Activated T-cell treated with anti-CD3 and anti-CD28 coated beads for 24 hours (primary cell): ENCODE data around the gene TNS4.

ENCODE experiments used
- DNase-seq: peaks from one replicate; pipeline ENCODE4 v3.0.0-alpha.2; 2020; ENCODE audit warnings: low read depth

Gene TNS4

DNA sequence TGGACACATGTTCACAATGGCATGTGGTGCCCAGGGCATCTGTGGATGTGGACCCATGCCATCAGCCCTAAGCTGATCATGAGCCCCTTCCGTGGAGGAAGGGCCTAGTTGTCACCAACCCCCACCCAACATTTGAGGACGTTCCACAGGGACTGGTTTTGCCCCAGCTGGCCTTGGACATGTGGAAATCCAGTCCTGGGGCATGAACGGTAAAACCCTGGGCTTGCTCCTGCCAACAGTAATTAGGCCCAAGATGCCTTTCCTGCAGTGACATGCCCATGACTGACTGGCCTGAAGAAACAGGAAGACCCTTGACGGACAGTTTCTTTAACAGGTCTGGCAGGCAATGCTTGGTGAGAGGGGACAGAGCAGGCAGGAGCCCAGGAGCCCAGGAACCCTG lies 7.7 kb downstream of the TNS4 start:
- DNase-seq = no peak

DNA sequence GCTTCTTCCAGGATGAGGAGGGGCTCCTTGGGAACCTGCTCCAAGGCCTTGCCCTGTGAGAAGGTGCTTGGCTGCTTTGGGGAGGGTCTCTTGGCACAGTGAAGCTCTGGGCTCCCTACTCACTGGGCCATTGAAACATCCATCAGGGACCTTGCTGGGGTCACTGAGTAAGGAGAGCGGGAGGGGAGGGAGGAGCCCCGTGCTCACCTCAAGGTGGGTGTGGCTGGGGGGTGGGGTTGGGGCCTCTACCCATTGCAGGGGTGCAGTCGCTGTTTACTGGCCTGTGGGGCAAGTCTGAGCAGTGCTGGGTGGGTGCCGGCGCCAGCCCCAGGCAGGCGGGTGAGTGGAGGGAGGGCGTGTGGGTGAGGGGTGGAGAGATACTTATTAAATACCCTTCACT lies 9.9 kb downstream of the TNS4 start:
- DNase-seq = no peak

DNA sequence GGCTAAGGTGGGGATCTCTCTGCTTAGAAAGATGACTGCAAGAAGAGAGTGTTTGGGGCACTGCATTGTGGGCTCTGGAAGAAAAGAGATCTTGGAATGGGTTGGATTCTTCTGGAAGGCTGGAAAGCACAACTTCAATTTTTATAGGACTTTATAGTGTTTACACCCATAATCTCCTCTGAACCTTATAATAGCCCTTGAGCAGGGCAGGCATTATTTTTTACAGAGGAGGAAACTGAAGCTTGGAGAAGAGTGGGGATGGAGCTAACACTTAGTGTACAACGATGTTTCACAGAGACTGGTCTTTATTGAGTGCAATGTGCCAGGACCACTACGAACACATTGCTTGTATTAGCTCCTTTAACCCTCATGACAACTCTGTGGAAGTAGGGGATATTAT lies 10.4 kb downstream of the TNS4 start:
- no peak for DNase-seq

DNA sequence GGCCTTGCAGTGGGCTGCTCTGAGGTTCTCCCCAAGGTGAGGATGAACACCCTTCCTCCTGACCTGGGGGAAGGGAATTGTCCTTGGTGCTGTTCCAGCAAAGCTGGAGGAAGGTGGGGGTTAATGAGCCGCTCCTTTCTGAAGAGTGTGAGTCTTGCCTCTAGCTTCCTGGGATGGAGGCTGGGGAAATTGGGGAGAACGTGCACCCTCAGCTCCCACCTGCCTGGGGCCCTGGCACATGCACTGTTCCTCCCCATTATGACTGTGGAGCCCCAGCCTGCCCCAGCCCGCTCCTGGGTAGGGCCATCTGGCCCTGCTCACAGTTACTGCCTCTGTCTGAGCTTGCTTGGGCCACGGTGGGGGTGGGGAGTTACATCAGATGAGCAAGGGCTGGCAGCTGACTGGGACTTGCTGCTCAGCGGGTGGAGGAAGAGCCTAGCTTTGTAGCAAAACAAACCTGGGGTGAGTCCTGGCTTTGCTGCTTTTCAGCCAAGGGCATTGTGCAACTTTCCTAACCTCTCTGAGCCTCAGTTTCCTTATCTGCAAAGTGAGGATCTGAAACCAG lies 11.1 kb downstream of the TNS4 start:
- DNase-seq = no peak

DNA sequence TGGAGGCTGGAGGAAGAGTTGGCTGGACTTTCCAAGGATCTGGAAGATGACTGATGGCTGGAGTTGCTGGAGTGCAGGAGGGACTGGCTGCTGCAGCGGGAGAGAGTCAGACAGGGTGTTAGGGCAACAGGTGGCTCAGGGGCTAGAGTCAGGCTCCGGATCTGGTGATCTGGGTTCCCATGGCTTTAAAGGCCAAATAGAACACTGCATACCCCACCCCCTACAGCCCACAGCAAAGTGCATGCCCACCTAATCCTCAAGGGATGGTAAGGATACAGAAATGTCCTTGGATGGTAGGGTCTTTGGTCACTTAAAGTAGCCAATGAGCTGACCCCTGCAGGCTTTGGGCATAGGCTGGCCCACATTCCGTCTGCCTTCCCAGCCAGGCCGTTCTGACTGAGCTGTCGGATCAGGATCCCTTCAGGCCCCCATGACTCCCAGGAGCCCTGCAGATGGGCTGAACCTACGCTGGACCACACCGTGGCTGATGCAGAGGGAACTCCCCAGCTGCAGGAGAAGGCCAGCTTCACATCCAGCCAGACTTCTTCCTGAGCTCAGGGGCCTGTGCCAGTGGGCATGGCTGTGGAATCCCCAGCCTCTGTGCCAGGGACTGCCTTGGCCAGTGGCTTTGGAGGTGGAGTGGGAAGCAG lies 13.9 kb downstream of the TNS4 start:
- DNase-seq = no peak

DNA sequence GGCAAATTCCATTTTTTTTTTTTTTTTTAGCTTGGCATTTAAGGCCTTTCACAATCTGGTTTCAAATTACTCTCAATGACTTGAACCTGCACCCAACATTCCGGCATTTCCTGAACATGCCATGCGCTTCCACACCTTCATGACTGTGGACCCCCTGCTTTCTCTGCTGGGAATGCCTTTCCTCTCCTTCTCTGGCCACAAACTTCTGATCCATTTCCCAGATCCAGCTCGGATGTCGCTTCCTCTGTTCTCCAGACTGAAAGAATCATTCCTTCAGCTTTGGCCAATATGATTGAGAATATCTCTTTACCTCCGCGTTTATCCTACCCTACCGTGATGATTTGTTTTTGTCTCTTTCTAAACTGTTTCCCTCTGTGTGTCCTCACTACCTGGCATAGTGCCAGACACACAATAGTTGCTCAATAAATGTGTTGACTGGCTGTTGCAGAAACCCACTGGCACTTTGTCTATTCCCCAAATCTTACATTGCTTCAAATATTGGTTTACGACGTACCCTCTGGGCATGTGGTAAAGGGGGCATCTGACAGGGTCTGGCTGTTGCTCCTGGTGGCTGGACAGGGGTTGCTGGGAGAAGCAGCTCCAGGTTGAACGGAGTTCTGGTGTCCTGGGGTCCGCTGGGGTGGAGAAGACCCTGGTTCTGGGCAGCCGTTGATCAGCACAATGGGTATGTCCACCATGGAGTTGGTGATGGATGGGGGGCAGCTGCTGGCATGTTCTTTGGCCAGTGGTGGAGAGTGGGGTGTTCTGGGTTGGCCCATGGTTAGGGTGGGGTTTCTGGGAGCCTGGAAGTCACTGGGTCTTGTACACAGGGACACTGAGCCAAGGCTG lies 14.7 kb downstream of the TNS4 start:
- no peak for DNase-seq

DNA sequence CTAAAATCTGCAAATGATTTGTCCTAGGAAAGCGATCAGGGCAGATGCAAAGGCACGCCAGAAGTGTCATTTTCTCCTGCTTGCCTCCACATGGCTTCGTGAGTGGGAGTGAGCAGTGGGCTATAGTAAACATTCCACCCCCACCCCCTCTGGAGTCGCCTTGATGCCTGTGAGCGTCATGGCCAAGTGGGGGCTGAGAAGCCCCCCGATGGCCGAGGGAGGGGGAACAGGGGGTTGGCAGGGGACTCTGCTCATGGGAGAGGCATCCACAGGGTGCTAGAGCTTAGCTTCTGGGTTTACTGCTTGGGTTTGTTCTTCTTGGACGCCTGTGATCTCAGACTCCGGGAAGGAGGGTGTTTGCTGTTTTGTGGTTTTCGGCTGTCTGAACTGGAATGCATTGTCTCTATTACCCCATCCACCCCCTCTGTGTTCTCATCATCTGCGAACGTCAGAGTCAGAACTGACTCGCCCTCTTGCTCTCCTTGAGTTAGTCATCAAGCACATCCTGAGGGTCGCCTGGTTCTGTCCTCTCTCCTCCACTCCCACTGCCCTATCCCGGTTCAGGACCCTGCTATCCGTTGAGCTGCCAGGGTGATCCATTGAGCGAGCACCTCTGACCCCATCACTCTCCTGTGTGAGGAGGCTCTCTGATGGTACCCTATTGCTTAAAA lies 15.4 kb downstream of the TNS4 start:
- no peak for DNase-seq

DNA sequence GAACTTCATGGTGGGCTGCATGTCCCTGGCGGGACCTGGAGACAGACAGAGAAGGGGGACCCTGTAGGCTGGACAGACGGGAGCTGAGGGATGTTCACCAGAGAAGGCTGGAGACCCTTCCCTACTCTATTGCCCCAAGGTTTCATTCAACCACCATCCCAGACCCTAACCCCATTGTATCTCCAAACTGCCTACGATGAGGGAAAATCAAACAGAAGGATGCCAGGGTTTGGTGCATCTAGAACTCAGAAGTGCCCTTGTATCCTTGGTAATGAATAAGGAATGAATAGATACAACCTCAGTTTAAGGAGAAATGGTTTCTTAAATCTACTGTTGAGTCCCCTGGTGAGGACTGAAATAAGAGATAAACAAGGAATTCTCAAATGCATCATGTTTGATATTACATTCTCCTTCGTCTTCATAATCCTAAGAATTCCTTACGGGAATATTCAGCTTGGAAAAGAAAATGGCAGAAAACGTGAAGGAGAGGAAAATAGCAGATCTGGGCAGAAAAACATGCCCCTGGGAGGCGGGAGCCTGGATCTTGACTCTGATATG lies 16.4 kb downstream of the TNS4 start:
- DNase-seq = no peak

DNA sequence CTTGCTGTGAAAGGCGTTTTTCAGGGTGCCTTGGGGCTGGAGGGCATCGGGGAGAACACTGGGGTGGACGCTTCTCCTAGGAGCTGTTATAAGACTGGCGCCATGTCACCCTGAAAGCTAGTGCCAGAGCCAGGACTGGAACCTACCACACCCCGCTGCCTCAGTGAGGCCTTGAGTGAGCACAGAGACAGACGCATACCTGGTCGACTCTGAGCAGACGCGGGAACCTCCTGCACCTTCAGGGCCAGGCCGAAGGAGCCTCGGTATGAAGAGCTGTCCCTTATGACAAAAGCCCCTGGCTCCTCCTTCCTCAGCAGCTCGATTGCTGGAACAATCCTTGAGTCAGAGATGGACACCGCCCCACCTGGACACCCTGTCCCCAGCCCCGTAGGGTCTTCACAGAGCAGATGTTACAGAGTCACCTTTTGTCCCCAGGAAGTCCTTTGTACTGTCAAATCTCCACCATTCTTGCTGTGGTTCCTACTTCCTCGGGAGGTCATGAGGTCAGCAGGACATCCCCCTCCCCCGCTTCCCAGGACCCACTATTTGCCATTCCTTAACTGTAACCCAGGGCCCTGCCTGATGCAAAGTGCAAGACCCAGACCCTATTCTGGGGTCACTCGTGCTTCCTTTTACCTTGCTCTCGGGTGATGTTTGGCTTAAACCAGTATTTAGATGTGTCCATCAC lies 17.0 kb downstream of the TNS4 start:
- no peak for DNase-seq

DNA sequence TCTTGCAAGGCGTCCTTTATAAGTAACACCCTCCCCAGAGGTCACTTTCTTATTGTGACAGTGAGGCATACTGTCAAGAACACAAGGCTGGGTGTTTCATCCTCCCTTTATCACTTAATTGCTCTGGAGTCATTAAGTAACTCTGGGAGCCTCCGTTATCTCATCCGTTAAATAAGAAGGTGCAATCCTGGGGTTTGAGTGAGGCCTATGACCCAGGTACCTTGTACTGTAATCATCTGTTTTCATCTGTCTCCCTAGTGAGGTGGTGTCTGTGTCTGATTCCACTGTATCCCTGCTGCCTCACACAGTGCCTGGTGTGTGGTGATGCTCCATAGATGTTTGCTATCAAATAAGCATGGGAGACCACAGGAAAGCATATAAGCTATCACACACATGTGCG lies 17.7 kb downstream of the TNS4 start:
- no peak for DNase-seq

DNA sequence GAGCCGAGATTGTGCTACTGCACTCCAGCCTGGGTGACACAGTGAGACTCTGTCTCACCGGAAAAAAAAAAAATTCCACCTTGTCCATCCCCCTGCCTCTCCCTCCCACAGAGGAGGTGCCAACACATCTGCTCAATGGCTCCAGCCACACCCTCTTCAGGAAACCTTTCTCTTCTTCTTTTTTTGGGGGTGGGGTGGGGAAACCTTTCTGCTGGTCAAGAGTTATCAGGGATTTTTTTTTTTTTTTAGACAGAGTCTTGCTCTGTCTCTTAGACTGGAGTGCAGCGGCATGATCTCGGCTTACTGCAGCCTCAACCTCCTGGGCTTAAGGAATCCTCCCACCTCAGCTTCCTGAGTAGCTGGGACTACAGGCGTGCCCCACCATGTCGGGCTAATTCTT lies 18.7 kb downstream of the TNS4 start:
- DNase-seq = no peak

DNA sequence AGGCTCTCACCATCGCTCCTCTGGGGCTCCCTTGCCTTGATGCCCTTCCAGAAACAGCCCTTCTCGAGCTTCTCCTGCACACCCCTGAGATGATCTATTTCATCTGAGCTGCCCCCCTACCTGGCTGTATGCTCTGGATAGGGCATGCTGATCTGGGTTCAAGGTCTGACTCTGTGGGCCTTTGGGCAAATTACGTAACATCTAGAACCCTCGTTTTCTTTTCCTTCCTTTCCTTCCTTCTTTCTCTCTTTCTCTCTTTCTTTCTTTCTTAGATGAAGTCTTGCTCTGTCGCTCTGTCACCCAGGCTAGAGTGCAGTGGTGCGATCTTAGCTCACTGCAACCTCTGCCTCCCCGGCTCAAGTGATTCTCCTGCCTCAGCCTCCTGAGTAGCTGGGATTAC lies 20.3 kb downstream of the TNS4 start:
- no peak for DNase-seq

DNA sequence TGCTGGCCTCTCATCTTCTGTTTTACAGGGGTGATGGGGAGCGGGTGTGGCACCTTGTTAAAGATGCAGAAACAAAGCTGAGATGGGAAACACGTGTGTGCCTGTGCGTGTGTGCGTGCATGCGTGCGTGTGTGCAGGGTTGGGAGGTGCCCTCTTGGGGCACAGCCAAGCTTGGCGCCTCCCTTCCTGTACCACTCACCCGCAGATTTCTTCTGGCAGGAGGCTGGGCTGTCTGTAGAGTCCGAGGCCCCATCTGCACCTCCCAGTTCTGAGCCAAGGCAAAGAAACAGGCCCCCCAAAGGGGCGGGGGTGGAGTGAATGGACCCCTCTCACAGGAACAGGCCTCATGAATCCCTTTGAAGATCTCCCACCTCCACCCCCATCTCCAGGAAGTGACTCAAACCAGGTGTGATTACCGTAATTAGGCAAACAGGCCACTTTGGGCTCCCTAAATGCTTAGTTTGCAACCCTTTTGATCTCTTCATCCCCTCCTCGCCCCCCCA lies 20.9 kb downstream of the TNS4 start:
- DNase-seq = peak; percentile 79

DNA sequence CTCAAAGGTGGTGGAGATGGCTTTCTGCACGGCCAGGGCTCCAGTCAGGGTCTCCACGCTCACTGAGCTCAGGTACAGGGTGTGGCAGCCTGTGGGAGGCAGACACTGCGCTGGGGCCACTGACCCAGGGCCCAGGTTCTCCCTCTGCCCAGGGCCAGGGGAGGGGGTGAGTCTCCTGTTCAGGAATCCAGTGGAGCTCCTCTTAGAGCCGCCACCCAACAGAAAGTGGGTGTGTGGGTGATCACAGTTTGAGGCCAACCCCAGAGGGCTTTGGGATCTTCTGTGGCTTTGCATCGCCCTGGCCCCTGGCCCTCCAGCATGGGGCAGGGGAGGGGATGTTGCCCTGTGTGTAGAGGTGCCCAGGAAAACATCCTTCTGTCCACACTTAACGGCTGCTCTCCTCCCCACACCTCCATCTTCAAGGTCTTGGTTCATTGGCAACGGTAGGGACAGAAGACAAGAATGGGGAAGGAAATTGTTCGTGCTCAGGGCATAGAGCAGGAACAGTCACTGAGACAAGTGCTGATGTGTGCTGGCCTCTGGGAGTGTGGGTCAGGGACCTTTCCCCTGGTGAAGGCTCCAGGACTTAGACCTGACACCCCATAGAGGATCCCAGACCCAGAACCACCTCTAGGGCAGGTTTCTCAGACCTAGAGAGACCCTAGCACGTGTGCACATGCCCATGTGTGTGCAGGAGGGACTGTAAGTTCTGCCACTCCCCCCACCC lies 21.5 kb downstream of the TNS4 start:
- no peak for DNase-seq

DNA sequence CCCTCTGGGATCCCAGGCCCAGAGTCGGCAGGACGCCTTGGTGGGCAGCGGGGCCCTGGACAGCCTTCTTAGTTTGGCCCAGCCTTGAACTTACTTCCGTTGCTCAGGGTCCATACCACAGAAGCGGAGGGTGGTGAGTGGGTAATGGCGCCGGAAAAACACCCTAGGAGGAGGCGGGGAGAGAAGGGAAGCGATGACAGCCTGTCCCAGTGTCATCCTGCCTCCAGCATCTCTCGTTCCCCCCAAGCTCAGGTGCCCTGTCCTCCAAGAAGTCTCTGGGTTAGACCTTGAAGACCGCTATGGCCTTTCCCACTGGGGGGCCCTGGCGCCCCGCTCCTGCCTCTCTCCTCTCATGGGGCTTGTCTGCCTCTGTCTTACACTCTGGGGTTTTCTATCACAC lies 22.9 kb downstream of the TNS4 start:
- DNase-seq = no peak

DNA sequence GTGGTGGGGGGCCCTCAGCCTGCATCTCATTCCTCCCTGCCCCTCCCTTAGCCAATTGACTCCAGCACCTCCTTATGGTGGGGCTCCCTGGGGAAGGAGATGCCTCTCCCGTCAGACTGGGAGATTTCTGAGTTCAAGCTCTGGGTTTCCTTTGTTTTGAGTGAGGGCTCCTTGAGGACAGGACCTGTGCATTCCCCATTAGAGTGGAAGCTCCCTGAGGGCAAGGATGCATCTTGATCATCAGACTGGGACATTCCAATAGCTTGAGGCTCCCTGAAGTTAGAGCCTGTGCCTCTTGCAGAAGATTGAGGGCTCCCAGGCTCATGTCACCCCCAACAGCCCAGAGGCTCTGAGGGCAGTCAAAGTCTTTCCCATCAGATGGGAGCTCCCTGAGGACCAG lies 23.6 kb downstream of the TNS4 start:
- DNase-seq = no peak

DNA sequence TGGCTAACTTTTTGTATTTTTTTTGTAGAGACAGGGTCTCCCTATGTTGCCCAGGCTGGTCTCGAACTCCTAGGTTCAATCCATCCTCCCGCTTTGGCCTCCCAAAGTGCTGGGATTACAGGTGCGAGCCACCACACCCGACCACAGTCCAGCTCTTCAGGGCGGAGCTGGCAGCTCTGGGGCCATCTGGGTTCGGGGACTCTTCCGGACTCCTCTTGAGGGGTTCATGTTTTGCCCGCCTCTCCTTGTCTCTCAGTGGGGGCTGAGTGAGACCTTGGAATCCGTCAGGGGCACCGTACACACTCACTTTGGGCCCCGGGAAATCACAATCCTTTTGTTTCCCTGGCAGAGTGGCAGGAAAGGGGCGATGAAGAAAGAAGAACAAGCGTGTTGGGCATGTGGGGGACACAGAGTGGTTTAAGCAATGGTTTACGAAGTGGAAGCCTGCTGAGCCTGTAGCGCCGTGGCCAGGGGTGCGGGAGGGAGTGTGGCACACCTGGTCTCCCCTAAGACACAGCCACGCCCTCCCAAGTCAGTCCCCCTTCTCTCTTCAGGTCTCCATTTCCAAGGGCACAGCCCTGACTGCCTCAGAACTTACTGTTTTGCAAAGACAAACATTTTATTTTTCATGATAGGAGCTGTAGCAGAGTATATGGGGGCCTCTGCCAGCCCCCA lies 26.1 kb downstream of the TNS4 start:
- DNase-seq = no peak

DNA sequence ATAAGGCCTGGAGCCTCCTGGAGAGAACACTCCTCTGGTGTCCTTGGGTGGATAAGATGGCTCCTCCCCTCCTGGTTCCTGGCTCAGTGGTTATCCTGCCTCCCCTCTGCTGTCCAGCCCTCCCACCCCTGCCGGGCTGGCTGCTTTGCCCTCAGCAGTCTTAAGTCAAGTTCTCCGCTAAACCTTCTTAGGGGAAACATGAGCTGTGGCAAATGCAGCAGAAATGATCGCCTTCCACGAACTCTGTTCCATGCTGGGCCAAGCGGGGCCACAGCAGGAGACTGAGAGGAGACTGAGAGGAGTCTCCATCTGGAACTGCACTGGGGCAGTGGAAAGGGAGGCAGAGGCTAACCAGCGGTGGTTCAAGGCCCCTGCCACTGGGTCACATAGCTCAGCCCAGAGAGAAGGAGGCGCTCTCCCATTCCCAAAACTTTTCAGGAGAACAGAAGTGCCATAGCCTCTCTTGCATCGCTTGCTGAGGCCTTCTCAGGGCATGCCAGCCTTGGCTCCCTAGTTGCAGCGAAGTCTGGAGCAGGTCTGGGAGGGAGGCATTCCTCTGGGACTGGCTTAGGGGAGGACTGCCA lies 26.9 kb downstream of the TNS4 start:
- no peak for DNase-seq

DNA sequence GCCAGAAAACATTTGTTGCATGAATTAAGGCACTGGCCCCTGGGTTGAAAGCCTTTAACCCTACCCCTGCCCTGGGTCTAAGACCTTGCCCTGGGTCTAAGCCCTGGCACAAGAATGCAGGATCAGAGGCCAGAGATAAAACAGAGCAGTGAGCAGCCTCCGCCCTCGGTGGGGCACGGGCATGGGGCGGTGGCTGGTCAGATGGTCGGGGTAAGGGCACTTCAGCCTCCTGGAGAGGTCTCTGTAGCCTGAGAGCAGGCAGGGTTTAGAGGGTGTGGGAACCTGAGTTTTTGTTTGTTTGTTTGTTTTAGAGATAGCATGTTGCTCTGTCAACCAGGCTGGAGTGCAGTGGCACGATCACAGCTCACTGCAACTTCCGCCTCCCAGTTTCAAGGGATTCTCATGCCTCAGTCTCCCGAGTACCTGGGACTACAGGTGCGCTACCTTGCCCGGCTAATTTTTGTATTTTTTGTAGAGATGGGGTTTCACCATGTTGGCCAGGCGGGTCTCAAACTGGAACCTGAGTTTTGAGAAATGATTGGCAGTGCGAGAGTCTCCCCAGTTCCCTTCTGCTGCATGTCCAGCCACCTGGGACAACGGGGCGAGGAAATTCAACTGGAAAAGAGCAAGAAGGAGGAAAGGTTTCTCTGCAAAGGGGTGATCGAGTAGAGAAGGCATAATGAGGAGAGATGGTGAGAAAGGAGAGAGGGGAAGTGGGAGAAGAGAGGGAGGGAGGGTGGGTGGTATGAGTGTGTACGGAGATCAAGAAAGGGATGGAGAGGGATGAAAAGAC lies 27.7 kb downstream of the TNS4 start:
- no peak for DNase-seq
